ENCODE data around the gene COL27A1.

- TF ChIP-seq POLR2AphosphoS5 (IDR thresholded peaks at IDR 0.05; ENCODE audit: low read depth, low read length) (no peak), TAF1 (IDR thresholded peaks at IDR 0.05; ENCODE audit: borderline replicate concordance, insufficient read depth, low read length) (no peak), REST (IDR thresholded peaks at IDR 0.05; ENCODE audit: insufficient read depth in 1 of 2, low read depth in 2 of 2, low read length in 2 of 2) (no peak), SIN3A (IDR thresholded peaks at IDR 0.05; ENCODE audit: borderline replicate concordance, insufficient read depth, low read length) (no peak), FOXP2 (optimal IDR thresholded peaks at IDR 0.05; ENCODE audit: borderline replicate concordance, extremely low read depth, extremely low read length, insufficient read depth) (no peak)
Measured at GRCh38 chr9:114212826-114213225, 57.5 kb downstream of the COL27A1 start.
